Smooth muscle cell (in vitro differentiated cells): ENCODE data around the gene LKAAEAR1. TPM values are rescaled to one million over a fixed set of nuclear protein-coding genes. Genes with fewer than 3 reads are reported as not detected.

Experiments used
- DNase-seq: peaks from one replicate; lab custom pipeline; 2025; ENCODE audit not compliant: unreplicated experiment; lab: John Stamatoyannopoulos, UW
- H2AFZ ChIP-seq: fragments of 200-600 bp; sonication (generic); 2 replicates; pipeline ENCODE4 v1.6.0; 2016; ENCODE audit warnings: antibody characterized with exemption, low read depth, mild to moderate bottlenecking
- H3F3A ChIP-seq: fragments of 200-600 bp; sonication (generic); 2 replicates; pipeline ENCODE4 v1.6.0; 2017; ENCODE audit warnings: antibody characterized with exemption, low read depth
- H3K27ac ChIP-seq: fragments of 200-600 bp; sonication (generic); 2 replicates; pipeline ENCODE4 v1.5.1; 2016; ENCODE audit warnings: low read depth, mild to moderate bottlenecking
- H3K27me3 ChIP-seq: fragments of 200-600 bp; sonication (generic); 2 replicates; pipeline ENCODE4 v1.6.1; 2016; ENCODE audit warnings: low read depth, mild to moderate bottlenecking
- H3K36me3 ChIP-seq: fragments of 200-600 bp; sonication (generic); 2 replicates; pipeline ENCODE4 v1.5.1; 2016; ENCODE audit warnings: low read depth
- H3K4me1 ChIP-seq: fragments of 200-600 bp; sonication (generic); 2 replicates; pipeline ENCODE4 v1.5.1; 2016; ENCODE audit warnings: low read depth
- H3K4me2 ChIP-seq: fragments of 200-600 bp; sonication (generic); 2 replicates; pipeline ENCODE4 v1.6.0; 2016; ENCODE audit warnings: mild to moderate bottlenecking
- H3K4me3 ChIP-seq: fragments of 200-600 bp; sonication (generic); 2 replicates; pipeline ENCODE4 v1.5.1; 2016; ENCODE audit warnings: mild to moderate bottlenecking
- H3K79me2 ChIP-seq: fragments of 200-600 bp; sonication (generic); 2 replicates; pipeline ENCODE4 v1.6.0; 2016; ENCODE audit warnings: low read depth, mild to moderate bottlenecking
- H3K9ac ChIP-seq: fragments of 200-600 bp; sonication (generic); 2 replicates; pipeline ENCODE4 v1.6.0; 2016; ENCODE audit warnings: low read depth
- H3K9me3 ChIP-seq: fragments of 200-600 bp; sonication (generic); replicated peaks from 2 replicates; pipeline ENCODE4 v1.5.1; 2016; ENCODE audit warnings: low read depth
- H4K20me1 ChIP-seq: fragments of 200-600 bp; sonication (generic); 2 replicates; pipeline ENCODE4 v1.6.0; 2016; ENCODE audit warnings: low read depth
- CTCF ChIP-seq: fragments of 200-600 bp; sonication (generic); IDR thresholded peaks from 2 replicates; pipeline ENCODE4 v1.5.1; 2017; ENCODE audit warnings: borderline replicate concordance, mild to moderate bottlenecking, antibody characterized with exemption; ENCODE audit not compliant: insufficient read depth, poor library complexity, severe bottlenecking
- WGBS: methylation state at CpG from one replicate; pipeline ENCODE4 v1.1.7; 2016; ENCODE audit warnings: low lambda C conversion rate; 5-methylcytosine and 5-hydroxymethylcytosine counted together
- polyA plus RNA-seq: library from polyadenylated mRNA; unstranded; fragments of >200 nt; fragmentation: Nextera tagmentation; extraction: Ambion mirVana; gene quantifications from 2 replicates; pipeline ENCODE4 v1.2.1, GENCODE V29; 2016
- total RNA-seq: library from RNA; depleted of rRNA; stranded (reverse); fragments of >200 nt; gene quantifications from 2 replicates; pipeline ENCODE4 v1.2.3, GENCODE V29; 2014

Gene LKAAEAR1
- total and polyA plus RNA-seq, 2 experiments from 2014 or later, result 0.79 TPM; not detected in 1

GRCh38 chr20:64069209-64069613 lies 15.0 kb downstream of the LKAAEAR1 start:
- Histone ChIP-seq H3K9me3 (no peaks in the 10 kb centered on the region), H3K9ac (no peak overlapping the region), H3K4me3 (no peak overlapping the region), H3K79me2 (no peaks in the 10 kb centered on the region), H3K4me2 (no peak overlapping the region), H3K4me1 (peaks cover 2% of the 10 kb centered on the region), H4K20me1 (peaks cover 5% of the 10 kb centered on the region), H3K27me3 (no peaks in the 10 kb centered on the region), H3K27ac (no peak overlapping the region), H3F3A (no peaks in the 10 kb centered on the region), H2AFZ (no peak overlapping the region), H3K36me3 (no peaks in the 10 kb centered on the region)
- 94% methylated on average over 20 of the region's 20 CpGs for WGBS
- TF ChIP-seq CTCF, result no peak
- DNase-seq, result no peak

DNA sequence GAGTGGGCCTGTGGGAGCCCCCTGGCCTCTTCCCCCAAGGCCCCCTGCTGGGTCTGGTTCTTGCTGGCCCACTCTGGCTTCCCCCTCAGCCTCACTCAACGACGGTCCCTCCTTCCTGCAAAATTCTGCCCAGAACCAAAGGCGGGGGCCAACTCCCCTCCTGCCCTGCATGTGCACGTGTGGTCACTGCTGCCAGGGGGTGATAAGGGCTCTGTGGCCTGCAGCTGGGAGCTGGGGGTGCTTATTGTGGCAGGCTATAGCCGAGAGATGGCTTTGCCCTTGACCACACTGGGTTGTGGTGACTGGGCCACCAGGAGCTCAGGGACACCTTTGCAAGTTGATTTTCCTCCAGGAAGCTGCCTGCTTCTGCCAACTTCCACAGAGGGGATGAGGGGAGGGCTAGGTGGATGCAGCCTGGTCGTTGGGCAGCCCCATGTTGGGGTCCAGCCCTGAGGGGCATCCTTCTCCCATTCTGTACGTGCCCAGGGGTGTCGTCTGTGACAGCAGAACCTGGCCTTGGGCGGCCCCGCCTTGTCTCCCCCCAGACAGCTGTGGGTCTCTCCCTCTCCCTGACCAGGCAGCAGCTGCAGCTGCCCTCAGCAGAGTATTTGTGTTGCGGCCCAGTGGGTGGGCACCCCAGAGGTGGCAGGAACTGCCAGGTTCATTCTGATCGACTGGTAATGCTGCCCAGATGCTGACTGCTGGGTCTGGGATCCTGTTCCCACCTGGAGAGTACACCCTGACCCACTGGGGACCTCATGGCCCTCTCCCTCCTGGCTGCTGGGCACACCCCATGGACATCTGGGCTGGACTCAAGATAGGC lies 15.6 kb downstream of the LKAAEAR1 start:
- WGBS, result 91% methylated on average over 12 of the region's 12 CpGs
- peaks cover 10% of the 10 kb centered on the region for H4K20me1 ChIP-seq
- H3K36me3 ChIP-seq, result no peaks in the 10 kb centered on the region
- H2AFZ ChIP-seq, result no peak overlapping the region
- no peaks in the 10 kb centered on the region for H3K27me3 ChIP-seq
- no peak overlapping the region for H3K4me3 ChIP-seq
- H3K9me3 ChIP-seq, result no peaks in the 10 kb centered on the region
- no peak overlapping the region for H3K27ac ChIP-seq
- H3K4me1 ChIP-seq, result peaks cover 6% of the 10 kb centered on the region
- H3F3A ChIP-seq, result no peaks in the 10 kb centered on the region
- no peak for DNase-seq
- no peak overlapping the region for H3K9ac ChIP-seq
- no peaks in the 10 kb centered on the region for H3K79me2 ChIP-seq
- TF ChIP-seq CTCF, result no peak
- no peak overlapping the region for H3K4me2 ChIP-seq

DNA sequence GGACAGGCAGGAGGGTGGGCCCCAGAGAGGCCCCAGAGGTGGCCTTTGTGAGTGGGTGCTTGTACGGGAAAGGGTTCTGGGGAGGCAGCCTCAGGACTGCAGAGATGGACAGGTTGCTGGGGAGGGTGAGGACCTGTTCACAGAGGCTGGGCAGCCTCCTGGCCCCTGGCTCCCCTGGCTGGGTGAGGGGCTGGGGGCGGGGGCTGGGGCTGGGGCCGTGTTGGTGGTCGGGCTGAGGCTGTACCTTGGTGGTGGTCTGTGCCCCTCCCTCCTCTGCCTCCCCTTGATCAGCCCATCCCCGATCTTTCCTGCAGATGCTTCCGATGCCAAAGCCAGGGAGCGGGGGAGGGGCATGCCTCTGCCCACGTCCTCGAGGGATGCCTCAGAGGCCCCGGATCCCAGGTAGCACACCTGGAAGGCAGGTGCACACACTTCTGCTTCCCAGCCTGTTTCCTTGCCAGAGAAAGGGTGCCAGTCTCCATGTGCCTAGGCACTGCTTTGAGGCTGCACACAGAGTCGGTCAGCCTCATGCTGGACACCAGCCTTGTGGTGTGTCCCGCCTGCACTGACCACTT lies 16.4 kb downstream of the LKAAEAR1 start:
- no peaks in the 10 kb centered on the region for H3F3A ChIP-seq
- no peak overlapping the region for H3K9ac ChIP-seq
- H3K4me1 ChIP-seq, result peaks cover 6% of the 10 kb centered on the region
- H2AFZ ChIP-seq, result no peak overlapping the region
- no peak overlapping the region for H3K4me2 ChIP-seq
- peaks cover 10% of the 10 kb centered on the region for H4K20me1 ChIP-seq
- no peaks in the 10 kb centered on the region for H3K27me3 ChIP-seq
- H3K27ac ChIP-seq, result no peak overlapping the region
- WGBS, result 91% methylated on average over 9 of the region's 12 CpGs
- H3K4me3 ChIP-seq, result no peak overlapping the region
- no peak for TF ChIP-seq CTCF
- H3K36me3 ChIP-seq, result no peaks in the 10 kb centered on the region
- no peaks in the 10 kb centered on the region for H3K9me3 ChIP-seq
- H3K79me2 ChIP-seq, result no peaks in the 10 kb centered on the region
- no peak for DNase-seq
